Germinal center (tissue), 1 donor: Measurements from ENCODE around the gene CTNNA3.
"Not testable (repeated sequence)": the region's sequence is repeated elsewhere in the genome, so short reads cannot be mapped to it uniquely, and the experiment has no call there.

Experiments
- DNase-seq: peaks from one replicate; pipeline ENCODE4 v3.0.0; 2012; ENCODE audit warnings: mixed read lengths, low spot score

CTNNA3 gene

DNA sequence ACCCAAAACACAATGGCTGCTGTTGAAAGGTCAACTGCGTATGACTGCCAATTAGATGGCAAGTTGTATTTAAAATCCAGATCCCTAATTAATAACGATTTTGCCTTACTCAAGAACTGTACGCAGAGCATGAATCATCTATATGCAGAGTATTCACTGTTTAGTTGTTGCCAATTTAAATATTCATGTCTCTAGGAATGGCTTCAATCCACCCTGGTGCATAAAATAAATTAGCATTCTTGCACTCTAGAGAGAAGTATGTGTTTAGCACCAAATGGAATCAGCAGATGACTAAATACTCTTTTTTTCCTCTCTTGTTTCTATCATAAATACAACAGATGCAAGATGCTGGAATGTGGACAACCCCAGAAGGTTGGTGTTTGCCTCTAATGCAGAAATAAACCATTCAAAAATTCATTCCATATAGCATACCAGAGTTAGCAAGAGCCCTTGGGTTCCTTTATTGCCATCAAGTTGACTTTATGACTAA, 449.9 kb downstream of the CTNNA3 start:
- DNase-seq = no peak

DNA sequence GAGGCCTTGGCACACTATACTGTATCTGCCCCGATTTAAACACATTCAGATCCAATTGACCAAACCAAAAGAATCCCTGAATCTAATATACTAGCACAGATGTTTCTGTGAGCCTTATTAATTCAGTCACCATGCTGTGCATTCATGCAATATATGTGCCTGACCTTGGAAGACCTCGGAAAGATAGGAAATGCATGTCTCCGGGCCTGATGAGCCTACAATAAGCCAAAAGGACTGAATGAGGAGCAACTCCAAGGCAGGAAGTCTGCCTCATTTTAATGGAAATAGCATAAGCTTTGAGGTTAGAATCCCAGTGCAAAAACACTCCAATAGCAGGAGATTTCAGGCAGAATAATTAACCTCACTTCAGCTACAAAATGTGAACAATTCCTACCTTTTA, 453.5 kb downstream of the CTNNA3 start:
- no peak for DNase-seq

GRCh38 chr10:67241451-67241850, 454.5 kb downstream of the CTNNA3 start:
- DNase-seq = no peak

- no peak for DNase-seq
Observed at GRCh38 chr10:67239864-67240497, 456.0 kb downstream of the CTNNA3 start.

- DNase-seq = not testable (repeated sequence)
Observed at GRCh38 chr10:67230680-67231500, 465.1 kb downstream of the CTNNA3 start.

GRCh38 chr10:67225226-67225625, 470.8 kb downstream of the CTNNA3 start:
- no peak for DNase-seq

- DNase-seq = no peak
Observed at GRCh38 chr10:67224553-67224952, 471.4 kb downstream of the CTNNA3 start.

DNA sequence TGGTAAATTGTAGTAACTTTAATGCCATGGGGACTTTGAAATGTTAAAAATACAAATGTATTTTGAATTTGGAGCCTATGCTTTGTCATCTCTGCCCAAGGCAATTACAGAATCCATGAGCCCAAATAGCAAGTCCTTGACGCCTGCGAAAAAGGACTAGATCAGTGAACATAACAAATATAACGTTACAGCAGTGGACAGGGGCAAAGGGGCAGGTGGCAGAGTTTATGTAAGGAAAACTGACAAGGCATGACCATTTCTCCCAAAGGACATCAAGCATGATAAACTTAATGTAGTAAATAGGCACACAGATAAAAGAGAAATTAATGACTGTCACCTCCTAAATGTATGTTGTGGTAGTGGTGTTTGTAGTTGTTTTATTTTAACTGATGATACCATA, 473.1 kb downstream of the CTNNA3 start:
- DNase-seq = no peak

DNA sequence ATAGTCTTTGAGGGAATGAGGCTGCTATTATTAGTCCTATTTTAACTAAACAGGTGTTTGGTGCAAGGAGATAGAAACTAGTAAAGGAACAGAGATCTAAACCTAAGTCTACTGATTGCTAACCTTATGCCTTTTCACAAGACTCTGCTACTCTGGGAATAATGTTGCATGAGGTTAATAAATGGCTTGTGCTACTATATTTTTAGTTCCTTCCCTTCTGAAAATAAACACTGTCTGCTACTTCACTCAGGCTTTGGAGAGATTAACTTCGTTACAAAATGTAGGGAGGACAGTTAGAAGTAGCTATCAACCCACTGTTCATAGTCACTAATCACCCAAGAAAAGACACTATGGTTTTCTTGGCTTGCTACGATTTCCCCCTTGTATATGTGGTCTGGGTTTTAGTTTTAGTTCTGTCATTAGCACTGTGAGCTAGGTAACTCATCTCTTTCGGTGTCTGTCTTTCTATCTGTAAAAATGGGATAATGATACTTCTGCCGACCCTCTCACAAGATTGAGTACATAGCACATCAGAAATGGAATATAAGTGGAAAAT, 474.0 kb downstream of the CTNNA3 start:
- DNase-seq = no peak

GRCh38 chr10:67211680-67212079, 484.3 kb downstream of the CTNNA3 start:
- DNase-seq = no peak

- not testable (repeated sequence) for DNase-seq
Observed at GRCh38 chr10:67207923-67208322, 488.1 kb downstream of the CTNNA3 start.

DNA sequence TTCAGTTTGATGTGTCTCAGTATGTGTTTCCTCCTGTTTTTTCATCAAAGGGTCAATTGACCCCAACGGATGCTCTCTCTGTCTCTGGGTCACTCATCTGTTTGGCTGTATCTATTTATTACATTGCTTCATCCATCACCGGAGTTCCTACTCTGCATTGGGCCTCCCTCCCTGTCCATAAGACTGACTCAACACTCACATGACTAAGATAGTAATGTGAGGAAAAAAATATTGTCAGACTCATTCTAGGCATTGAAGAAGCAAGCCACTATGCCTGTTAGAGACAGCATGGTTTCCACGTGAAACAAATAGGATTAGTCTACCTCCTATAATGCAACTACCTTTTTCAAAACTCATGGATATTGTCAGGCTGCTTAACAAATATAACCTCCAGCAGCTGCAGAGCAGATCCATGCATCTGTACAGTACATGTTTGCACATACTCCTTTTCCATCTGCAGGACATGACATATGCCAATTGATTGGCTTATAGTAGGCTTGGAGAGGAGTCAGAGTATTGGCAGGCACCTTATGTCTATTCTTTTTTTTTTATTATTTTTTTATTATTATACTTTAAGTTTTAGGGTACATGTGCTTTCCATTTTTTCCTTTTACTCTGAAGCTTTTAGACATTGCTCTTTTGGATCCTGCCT, 495.0 kb downstream of the CTNNA3 start:
- no peak for DNase-seq

DNA sequence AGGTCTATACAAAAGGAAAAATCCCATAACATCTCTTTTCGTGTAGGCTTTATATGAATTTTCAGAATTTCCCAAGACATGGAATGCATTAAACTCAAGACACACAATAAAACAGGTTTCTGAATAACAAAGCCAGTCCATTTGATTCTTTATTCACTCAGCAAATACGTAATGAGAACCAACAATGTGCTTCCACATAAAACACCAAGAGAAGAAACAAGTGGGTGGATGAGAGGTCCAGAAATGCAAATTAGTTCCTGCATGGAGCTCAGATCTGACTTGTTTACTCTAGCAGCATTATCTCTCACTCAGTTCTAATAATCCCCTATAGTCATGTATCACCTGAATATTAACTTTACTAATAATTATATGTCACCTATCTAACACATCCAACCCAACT, 520.6 kb downstream of the CTNNA3 start:
- no peak for DNase-seq

GRCh38 chr10:67173787-67174186, 522.2 kb downstream of the CTNNA3 start:
- no peak for DNase-seq

- no peak for DNase-seq
Observed at GRCh38 chr10:67171970-67172369, 524.0 kb downstream of the CTNNA3 start.

DNA sequence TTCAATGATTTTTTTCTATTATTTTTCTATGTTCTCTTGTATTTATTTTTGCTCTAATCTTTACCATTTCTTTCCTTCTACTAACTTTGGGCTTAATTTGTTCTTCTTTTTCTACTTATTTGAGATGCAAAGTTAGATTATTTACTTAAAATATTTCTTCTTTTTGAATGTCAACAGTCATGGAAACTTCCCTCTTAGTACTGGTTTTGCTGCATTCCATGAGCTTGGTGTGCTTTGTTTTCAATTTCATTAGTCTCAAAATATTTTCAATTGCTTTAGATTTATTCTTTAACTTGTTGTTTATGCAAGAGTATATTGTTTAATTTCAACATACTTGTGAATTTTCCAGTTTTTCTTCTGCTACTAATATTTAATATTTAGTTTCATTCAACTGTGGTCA, 539.8 kb downstream of the CTNNA3 start:
- no peak for DNase-seq

- no peak for DNase-seq
Observed at GRCh38 chr10:67151471-67151870, 544.5 kb downstream of the CTNNA3 start.

GRCh38 chr10:67144530-67144929, 551.5 kb downstream of the CTNNA3 start:
- DNase-seq = no peak

GRCh38 chr10:67141300-67141699, 554.7 kb downstream of the CTNNA3 start:
- DNase-seq = no peak

DNA sequence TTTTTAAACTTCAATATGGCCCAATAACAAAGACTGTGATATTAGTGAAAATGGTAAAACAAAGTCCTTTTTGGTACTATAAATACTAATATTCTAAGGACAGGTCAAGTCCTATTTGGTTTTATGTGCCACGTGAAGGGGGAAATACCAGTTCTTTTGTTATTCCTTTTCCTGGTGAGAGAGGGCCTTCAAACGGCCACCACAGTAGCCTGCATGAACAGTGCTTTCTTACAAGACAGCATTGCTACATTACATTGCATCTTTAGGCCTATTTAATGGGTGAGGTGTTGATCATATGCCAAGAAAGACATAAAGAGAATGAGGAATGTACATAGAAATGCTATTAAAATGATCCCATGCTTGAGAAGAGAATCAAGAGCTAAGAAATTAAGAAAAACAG, 555.4 kb downstream of the CTNNA3 start:
- no peak for DNase-seq

GRCh38 chr10:67127441-67127840, 568.6 kb downstream of the CTNNA3 start:
- DNase-seq = no peak

- DNase-seq = no peak
Observed at GRCh38 chr10:67119651-67120050, 576.3 kb downstream of the CTNNA3 start.

DNA sequence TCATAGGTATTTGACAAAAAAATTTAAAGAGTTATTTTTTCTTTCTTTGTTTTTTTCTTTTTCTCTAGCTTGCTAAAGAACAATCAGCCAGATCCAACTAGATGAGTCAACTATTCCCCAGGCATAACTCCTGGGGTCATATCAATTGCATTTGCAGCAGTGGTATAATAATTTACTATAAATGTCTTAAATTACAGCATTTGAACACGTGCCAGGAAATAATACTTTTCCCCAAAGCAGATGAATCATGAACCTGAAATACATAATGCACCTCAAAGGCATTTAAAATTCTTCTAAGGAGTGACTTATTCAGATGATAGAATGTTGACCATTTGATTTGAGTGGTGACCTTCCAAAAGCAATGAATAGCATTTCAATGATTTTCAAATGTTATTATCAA, 580.0 kb downstream of the CTNNA3 start:
- DNase-seq = no peak
